Daoy (cell line): ENCODE measurements around the gene PABPN1L. TPM values are rescaled to one million over a fixed set of nuclear protein-coding genes. Genes with fewer than 3 reads are reported as not detected.
"Not testable (repeated sequence)": the region's sequence is repeated elsewhere in the genome, so short reads cannot be mapped to it uniquely, and the experiment has no call there.

Experiments
- DNase-seq: peaks from one replicate; pipeline ENCODE4 v3.0.0-alpha.2; 2015; ENCODE audit warnings: low read depth
- total RNA-seq: library from RNA; depleted of rRNA; stranded (reverse); fragments of >200 nt; shearing (Covaris generic); gene quantifications from 2 replicates; pipeline ENCODE4 v1.2.3, GENCODE V29; 2014

PABPN1L gene
- total RNA-seq, 1 experiment from 2014 or later: not detected

DNA sequence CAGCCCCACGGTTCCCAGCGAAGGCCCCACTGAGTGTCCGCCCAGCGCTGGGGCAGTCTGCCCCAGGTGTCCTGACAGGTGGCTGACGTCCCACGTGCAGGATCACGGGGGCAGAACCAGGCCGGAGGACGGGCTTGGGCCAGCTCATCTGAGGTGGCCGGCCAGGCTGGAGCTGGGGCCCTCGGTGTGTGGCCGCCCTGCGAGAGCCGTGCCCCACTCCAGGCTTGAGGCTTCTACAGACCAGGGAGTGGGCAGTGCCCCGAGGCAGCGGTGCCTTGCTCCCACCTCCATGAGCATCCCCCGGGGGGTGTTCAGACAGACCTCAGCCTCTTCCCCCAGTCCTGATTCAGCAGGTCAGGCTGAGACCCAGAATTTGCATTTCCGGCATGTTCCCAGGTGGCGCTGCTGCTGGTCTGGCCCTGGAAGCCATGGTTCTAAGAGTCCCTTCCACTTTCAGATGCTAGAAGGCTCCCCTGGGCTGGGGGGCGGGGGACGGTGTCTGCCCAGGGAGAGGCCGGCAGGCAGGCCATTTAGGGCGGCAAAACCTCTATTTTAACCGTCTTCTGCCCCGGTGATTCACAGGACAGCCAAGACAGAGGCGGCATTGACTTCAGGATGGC, 35.4 kb upstream of the PABPN1L start:
- DNase-seq: no peak

DNA sequence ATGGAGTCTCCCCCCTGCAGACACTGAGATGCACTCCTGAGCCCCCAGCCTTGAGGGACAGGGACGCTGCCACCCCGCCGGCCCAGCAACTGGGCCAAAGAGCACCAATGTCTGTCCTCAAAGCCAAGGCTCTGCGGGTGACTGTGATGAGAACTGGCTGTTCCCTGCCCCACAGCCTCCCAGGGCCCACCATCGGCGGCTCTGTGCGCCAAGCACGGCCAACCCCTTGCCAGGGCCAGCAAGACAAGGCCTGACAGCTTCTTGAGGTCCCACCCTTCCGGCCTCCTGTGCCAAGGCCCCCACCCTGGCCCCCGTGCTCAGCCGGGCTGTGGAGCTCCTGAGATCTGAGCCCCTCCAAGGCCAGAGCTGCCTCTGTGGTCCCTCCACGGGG, 34.2 kb upstream of the PABPN1L start:
- DNase-seq: no peak

DNA sequence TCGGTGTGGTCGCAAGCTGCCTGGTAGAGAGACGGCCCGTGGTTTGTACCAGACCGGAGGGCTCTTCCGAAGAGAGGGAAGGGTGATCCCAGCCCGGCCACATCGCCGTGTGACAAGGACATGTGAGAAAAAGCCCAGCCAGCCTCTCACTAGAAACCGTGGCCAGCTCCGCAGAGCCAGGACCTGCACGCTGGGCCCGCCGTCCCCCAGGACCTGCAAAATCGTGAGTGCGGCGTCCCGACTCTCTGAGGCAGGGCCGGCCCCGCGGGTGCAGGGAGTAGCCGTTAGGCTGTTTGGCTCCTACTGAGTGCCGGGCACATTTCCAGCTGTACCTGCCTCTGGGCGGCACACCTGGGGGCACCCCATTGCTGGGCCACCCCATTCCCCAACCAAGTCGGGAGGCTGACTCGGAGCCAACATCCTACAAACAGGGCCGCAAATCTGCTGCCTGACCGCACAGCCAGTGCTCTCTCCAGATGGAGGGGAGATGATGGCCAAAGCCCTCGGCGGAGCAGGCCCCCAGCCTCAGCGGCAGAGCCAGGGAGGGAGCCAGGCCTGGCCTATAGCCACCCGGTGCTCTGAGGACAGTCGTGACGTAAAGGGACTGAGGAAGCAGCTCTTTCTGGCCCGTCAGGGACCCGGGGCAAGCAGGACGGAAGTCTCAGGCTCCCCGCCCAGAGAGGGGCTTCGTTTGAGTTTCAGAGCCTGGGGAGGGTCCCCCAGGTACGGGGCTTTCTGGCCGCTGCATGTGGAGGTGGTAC, 33.6 kb upstream of the PABPN1L start:
- DNase-seq: no peak

DNA sequence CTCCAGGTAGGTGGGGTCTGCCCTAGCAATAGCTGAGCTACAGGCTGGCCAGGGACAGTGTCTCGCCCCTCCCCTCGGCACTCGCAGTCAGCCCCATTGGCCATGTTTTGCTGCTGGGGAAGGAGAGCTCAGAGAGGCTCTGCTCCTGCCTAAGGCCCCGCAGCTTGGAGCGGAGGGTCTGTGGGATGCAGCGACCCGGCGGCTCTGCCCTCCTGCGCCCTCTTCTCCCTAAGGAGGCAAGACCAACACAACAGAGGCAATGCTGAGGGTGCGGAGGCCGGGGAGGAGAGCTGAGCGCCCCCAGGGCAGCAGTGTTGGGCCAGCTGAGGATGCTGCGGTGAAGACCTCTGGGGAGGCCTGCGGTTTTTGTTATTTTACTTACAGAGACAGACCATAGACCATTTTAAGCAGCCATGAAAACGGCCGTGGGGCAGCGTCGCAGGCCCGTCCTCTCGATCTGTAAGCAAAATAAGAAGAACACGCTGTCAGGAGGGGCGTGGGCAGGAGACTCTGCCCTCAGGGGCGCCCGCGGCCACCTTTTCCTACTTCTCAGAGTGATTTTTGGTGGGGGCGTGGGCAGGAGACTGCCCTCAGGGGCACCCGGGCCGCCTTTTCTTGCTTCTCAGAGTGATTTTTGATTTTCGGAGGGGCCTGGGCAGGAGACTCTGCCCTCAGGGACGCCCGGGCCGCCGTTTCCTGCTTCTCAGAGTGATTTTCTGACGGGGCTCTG, 31.4 kb upstream of the PABPN1L start:
- DNase-seq: no peak

DNA sequence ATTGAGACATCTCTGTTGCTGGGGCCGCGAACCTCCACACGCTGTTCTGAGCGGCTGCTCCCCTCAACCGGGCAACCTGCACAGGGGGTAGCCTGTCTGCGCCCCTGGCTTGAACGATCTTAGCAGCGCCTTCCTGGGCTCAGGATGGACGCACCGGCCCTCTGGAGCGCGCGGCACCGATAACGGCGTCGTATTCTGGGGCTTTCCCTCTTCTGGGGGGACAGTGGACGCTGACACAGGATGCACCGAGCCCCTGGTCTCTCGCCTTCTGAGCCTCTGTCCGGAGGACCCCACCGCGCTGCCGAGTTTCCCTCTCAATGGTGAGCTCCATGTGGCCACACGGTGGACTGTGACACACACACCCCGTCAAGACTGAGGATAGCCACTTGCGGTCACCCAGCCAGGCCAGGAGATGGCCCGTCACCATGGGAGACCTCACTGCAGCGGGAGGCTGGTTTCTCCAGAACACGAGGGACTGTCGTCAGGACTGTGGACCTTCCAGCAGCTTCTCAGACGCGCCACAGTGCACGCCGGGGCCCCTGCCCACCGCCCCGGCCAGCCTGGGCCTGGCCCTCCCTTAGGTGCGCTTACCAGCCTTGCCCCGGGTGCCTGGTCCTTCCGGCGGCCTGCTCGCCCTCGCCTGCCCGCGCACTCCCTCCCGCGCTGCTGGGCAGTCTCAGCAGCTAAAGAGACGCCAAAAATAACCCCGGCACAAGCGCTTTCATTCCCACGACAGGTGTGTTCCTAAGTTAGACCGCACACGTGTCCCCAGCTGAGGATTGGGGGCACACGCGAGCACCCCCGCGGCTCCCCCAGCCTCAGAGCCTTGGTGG, 30.0 kb upstream of the PABPN1L start:
- no peak for DNase-seq

DNA sequence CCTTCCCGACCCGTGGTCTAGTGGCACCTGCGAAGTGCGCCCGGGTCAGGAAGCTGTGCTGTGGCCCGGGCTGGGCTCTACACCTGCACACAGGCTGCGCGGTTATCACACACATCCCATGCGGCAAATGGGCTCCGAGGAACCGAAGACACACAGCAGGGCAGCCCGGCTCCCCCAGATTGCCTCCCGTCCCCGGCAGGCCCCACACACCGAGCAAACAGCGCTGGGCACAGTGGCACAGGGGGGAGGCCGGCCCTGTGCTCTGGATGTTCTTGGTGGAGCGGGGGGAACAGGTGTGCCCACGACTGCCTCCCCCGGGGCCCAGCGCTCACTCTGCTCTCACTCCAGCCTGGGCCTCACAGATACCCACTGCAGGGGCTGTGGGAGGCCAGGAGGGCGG, 28.9 kb upstream of the PABPN1L start:
- no peak for DNase-seq

DNA sequence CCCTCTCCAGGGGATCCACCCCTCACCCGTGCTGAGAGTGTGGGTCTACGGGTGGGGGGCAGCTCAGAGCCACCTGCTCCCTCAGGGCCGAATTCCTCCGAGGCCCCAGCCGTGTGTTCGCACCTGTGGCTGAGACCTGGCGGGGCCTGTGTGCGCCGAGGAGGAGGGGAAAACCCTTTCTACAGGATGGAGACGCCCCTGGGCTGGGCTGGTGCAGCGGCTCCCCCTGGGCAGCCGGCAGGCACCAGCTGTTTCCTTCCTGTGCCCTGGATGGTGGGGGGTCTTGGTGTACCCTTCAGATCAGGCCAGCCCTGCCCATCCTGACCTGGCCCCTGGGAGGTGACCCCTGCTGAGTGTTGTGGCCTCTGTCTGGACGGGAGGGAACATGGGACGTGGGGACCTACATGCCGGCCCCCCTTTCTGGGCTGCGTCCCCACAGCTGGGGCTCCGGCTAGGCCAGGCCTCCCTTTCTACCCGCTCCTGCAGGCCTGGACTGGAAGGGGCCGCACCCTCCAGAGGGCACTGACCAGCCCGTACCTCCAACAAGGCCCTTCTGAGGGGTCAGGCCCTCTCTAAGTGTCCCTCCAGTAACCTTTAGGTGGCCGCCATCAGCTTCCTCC, 28.3 kb upstream of the PABPN1L start:
- DNase-seq: no peak

DNA sequence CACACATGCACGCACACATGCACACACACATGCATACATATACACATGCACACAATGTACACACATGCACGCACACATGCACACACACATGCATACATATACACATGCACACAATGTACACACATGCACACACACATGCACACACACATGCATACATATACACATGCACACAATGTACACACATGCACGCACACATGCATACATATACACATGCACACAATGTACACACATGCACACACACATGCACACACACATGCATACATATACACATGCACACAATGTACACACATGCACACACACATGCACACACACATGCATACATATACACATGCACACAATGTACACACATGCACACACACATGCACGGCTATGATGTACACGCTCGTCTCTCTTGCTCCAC, 27.8 kb upstream of the PABPN1L start:
- DNase-seq: not testable (repeated sequence)

DNA sequence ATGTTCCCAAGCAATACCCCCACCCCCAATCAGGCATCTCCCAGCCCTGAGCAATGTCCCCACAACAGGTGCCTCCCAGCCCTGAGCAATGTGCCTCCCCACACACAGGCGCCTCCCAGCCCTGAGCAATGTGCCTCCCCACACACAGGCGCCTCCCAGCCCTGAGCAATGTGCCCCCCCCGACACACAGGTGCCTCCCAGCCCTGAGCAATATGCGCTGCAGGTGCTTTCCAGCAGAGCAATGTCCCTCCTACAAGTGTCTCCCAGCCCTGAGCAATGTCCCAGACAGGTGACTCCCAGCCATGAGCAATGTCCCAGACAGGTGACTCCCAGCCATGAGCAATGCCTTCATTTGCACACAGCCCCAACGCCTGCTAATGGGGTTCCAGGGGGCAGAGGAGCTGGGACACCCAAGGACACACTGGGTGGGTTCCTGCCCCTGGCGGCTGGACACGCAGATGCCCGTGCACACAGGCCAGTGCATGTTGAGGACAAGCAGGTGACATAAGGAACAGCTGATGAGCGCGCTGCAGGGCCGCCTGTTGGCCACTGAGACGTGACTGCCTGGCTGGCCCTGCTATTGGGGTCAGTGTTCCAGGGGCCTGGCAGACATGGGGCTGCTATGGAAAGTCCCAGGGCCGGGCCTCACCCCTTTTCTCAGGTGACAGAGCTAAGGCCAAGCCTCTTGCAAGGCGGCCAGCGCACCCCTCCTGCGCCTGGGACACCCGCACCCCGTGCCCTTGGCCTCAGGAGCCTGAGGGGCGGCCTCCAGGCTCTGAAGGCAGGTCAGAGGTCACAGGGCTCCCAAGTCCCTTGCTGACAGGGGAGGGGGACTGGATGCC, 26.9 kb upstream of the PABPN1L start:
- DNase-seq: no peak

DNA sequence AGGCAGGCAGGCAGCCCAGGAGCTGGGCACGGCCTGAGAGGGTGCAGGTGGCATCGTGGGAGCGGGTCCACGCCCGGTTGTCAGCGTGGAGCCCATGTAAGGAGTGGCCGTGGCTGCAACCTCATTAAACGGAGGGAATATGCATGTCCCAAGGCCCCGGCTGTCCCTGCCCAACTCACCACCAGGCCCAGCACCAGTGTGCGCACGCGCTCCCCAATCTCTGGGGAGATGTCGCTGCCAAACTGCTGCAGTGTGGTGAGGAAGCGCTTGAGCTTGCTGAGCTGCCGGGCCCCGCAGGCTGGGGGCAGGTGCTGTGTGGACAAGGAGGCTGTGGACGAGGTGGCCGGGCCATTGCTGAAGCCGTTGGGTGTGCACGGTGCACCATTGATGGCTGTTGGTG, 25.6 kb upstream of the PABPN1L start:
- DNase-seq: no peak

DNA sequence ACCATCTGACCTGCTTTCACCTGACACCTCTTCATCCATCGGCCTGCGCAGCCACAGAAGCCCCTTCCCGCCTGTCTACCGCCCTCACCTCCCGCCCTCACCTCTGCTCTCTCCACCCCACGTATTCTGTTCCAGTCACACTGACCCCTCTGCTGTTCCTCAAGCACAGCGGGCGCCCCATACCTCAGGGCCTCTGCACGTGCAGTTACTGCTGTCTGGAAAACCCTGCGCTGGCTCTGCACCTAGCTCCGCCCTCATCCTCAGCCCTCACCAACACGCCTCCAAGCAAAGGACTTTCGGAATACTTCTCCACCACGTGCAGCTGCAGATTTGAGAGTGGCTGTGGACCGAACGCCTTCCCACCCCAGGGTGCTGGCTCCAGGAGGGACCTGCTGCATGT, 24.6 kb upstream of the PABPN1L start:
- DNase-seq: no peak

DNA sequence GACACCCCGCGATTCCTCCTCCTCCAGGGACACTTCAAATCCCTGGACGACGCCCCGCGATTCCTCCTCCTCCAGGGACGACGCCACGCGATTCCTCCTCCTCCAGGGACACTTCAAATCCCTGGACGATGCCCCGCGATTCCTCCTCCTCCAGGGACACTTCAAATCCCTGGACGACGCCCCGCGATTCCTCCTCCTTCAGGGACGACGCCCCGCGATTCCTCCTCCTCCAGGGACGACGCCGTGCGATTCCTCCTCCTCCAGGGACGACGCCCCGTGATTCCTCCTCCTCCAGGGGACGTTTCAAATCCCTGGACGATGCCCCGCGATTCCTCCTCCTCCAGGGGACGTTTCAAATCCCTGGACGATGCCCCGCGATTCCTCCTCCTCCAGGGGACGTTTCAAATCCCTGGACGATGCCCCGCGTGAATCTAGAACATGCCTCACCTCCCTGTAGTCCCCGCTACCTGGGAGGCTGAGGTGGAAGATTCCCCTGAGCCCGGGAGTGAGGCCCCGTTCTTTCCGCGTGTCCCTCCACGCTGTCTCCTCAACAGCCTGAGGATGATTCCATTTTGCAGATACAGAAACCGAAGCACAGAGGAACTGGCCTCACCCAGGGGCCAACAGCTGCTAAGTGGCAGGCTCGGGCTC, 23.4 kb upstream of the PABPN1L start:
- DNase-seq: not testable (repeated sequence)

DNA sequence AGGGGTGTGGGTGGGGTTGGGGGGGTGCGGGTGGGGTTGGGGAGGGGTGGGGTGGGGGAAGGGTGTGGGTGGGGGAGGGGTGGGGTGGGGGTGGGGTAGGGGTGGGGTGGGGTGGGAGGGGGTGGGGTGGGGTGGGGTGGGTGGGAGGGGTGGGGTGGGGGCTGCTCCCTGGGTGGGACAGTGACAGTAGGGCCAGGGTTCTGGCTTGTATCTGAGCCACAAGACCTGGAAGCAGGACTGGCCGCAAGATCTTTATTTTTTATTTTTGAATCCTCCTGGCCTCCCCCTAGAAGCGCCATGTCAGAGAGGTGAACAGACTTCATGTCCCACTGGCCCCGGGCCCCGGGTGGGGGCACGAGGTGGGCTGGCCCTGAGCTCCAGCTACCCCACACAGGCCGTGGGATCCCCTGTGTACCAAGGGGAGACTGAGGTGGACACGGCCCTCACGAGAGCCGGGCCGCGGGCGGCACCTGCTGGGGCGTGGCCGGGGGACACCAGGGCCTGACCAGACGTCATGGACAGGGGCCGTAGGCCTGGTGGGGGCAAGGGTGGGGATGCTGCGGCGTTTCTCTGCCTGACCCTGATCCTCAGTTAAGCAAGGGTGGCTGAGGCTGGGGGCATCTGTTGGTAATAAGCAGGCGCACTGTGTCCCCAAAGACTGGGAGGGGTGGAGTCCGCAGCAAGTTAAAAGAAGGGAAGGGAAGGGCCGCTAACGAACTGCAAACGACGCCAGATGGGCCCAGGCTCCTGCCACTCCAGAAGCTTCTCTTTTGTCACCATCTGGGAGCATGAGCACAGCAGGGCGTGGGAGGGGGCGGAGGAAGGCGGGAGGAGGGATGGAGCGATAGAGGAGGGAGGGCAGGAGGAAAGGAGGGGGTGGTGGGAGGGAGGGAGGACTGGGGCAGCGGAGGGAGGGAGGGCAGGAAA, 22.3 kb upstream of the PABPN1L start:
- DNase-seq: no peak

DNA sequence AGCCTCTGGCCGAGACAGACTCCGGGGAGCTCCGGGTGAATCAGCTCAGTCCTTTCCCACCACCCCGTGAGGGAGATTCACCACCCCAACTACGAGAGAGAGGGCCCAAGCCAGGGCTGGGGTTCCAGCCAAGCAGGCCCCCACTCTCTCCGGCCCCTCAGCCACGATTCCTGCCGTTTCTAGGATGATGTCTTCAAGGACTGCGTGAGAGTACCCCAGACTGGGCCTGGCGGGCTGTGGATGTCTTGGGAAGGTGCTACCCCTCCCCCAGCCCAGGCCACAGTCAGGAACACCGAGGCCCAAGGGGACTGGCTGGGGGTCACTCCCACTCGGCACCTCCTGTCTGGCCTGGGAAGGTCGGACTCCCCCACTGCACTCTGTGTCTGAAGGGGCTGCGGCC, 21.6 kb upstream of the PABPN1L start:
- DNase-seq: no peak

DNA sequence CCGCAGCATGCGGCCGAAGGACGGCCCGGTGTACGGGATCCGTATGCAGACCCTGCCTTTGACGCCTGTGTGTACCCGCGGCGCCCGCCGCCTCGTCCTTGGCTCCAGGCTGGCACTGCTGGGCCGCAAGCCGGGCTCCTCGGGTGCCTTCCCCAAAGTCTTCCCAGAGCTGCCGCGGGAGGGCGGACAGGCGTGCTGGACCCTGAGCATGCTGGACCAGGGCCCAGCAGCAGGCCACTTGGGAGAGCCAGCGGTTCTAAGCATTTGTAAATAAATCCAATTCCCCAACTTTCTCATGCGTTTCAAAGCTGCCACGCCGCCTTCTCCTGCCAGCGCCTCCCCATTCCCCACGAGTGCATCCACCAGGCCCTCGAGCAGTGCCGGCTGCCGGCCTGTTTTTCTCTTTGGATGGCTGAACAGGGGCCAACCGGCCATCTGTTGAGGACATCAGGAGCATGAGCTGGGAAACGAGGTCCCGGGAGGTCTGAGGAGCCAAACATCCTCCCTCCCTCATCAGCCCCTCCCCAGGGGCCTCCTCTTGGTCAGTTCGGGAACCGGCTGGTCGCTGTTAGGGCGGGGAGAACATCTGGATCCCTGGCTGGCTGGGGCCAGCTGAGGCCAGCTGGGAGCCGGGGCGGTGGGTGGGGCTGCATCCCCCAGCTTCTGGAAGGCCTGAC, 20.5 kb upstream of the PABPN1L start:
- DNase-seq: no peak

DNA sequence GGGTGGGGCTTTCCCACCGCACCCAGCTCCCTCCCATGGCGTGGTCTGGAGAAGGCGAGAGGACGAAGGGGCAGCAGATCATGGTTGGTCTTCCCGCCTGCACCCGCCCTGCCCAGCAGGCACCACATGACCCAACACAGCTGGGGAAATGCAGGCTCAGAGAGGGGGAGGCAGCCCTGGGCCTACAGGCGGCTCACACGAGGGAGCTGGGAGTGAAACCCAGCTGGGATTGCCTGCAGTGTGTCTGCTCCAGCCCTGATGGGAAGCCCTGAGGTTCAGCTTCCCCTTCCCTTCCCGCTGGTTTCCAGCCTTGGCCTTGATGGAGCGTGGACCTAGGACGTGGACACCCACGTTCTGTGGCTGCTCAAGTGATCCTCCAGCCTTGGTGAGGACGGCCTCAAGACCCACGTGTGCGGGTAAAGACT, 20.0 kb upstream of the PABPN1L start:
- no peak for DNase-seq

DNA sequence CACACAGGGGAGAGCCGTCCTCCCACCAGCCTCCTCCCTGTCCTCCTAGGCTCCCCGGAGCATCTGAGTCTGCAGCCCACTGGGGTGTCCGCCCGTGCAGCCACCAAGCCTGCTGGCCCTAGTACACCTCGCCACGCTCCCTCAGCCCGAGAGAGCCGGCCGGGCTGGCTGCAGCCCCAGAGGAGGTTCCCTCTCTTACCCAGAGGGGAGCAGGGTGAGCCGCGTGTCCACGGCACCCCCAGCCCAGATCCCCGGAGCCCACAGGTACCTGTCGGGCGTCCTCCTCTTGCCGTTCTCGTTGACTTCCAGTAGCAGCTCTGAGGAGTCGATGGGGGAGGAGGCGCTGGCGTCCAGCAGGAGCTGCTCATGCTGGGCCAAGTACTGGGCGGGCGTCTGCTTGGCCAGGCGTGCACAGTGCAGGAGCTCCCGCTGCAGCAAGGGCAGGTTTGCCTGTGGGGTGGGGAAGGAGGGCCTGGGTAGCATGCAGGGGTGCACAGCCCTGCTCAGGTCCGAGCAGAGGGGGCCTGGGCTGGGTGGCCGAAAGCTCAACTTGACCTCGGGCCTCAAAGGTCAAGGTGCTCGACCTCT, 19.3 kb upstream of the PABPN1L start:
- no peak for DNase-seq
